ENCODE results near the gene ABI3BP. TPM values are rescaled to one million over a fixed set of nuclear protein-coding genes. Genes with fewer than 3 reads are reported as not detected.

The ABI3BP gene
- total and polyA plus RNA-seq, 2 experiments from 2014 or later = 6.8 to 30.3 TPM

GRCh38 chr3:100776746-100777145 is 216.5 kb downstream of the ABI3BP start:
- Histone ChIP-seq H3K9me2 (ENCODE audit: insufficient read depth) (no peaks in the 10 kb centered on the region), H3K4me3 (no peak overlapping the region), H3K9me3 (ENCODE audit: low read depth) (no peaks in the 10 kb centered on the region), H2AFZ (peak overlapping the region; percentile 32; the same call in 1 of the 2 replicates), H3F3A (ENCODE audit: insufficient read depth) (peaks cover 34% of the 10 kb centered on the region), H4K20me1 (ENCODE audit: insufficient read depth) (no peaks in the 10 kb centered on the region), H3K9ac (no peak overlapping the region), H3K4me2 (ENCODE audit: unreplicated experiment) (peak overlapping the region; percentile 1), H3K79me2 (ENCODE audit: insufficient read depth) (no peaks in the 10 kb centered on the region), H3K27me3 (replicated peaks; ENCODE audit: insufficient read depth) (no peaks in the 10 kb centered on the region), H3K27ac (peak overlapping the region; percentile 60), H3K4me1 (ENCODE audit: insufficient read depth) (peaks cover 56% of the 10 kb centered on the region), H3K36me3 (ENCODE audit: low read depth) (no peaks in the 10 kb centered on the region)
- DNase-seq = peak; percentile 49
- TF ChIP-seq EZH2phosphoT487 (IDR thresholded peaks at IDR 0.05; ENCODE audit: insufficient read depth, low read depth) (no peak), EZH2 (IDR thresholded peaks at IDR 0.05; ENCODE audit: insufficient read depth, poor library complexity, severe bottlenecking) (no peak)
- 94 to 96% methylated on average over 2 of the region's 2 CpGs for WGBS, 2 experiments (ENCODE audit: low coverage in 1 of 2, low lambda C conversion rate in 2 of 2, missing lambda C conversion rate in 2 of 2)
- in situ Hi-C loops (cut with MboI) = no loop called here

- DNase-seq = no peak
- Histone ChIP-seq H3K9ac (no peak overlapping the region), H3K4me3 (no peak overlapping the region), H3K9me2 (ENCODE audit: insufficient read depth) (no peaks in the 10 kb centered on the region), H3K36me3 (ENCODE audit: low read depth) (no peaks in the 10 kb centered on the region), H3F3A (ENCODE audit: insufficient read depth) (peaks cover 28% of the 10 kb centered on the region), H2AFZ (no peak overlapping the region), H3K9me3 (ENCODE audit: low read depth) (no peaks in the 10 kb centered on the region), H3K4me2 (ENCODE audit: unreplicated experiment) (no peak overlapping the region), H4K20me1 (ENCODE audit: insufficient read depth) (no peaks in the 10 kb centered on the region), H3K4me1 (ENCODE audit: insufficient read depth) (peaks cover 51% of the 10 kb centered on the region), H3K27me3 (replicated peaks; ENCODE audit: insufficient read depth) (no peaks in the 10 kb centered on the region), H3K79me2 (ENCODE audit: insufficient read depth) (no peaks in the 10 kb centered on the region), H3K27ac (peak overlapping the region; percentile 60)
- 100% methylated on average over 2 of the region's 2 CpGs for WGBS, 2 experiments (ENCODE audit: low coverage in 1 of 2, low lambda C conversion rate in 2 of 2, missing lambda C conversion rate in 2 of 2)
- in situ Hi-C loops (cut with MboI) = no loop called here
- TF ChIP-seq EZH2 (IDR thresholded peaks at IDR 0.05; ENCODE audit: insufficient read depth, poor library complexity, severe bottlenecking) = no peak
- no peak for TF ChIP-seq EZH2phosphoT487 (IDR thresholded peaks at IDR 0.05; ENCODE audit: insufficient read depth, low read depth)
Observed at GRCh38 chr3:100776097-100776729, 217.0 kb downstream of the ABI3BP start.

DNA sequence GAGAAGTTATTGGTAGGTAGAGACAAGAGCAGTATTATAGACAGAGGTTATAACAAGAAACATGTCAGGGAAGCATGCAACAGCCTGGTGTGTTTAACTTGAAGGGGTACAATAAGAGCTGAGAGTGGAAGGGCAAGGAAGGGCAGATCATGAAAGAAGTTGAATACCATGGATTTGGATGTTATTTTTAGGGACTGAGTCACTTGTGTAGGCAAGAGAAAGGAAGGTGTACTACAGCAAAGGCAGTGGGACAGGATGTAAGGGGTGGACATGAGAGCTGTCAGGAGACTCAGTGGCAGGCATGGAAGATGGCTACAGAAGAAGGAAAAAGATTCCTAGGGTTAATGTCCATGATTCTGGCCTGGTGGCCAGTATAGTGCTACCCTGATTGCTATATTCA is 217.6 kb downstream of the ABI3BP start:
- no peaks in the 10 kb centered on the region for H3K9me3 ChIP-seq (ENCODE audit: low read depth)
- no peaks in the 10 kb centered on the region for H4K20me1 ChIP-seq (ENCODE audit: insufficient read depth)

DNA sequence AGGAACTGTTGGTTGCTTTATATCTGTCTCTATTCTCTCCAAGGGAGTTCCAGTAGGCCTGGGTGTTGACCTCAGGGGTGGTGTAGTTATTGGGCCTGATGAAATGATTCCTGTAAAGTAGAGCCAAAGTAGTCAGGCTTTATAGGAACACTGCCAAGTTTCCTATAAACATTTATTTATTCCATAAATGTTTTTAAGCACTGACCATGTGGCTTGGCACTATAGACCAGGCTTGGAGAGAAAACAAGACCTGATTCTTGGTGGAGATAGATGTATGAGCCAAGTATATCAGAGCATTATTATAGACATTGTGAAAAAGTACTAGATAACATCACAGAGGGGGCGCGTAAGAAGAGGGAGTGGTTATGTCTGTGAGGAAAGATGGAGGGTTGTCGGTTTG is 218.0 kb downstream of the ABI3BP start:
- no peaks in the 10 kb centered on the region for H3K9me3 ChIP-seq (ENCODE audit: low read depth)
- DNase-seq = no peak
- no peaks in the 10 kb centered on the region for H4K20me1 ChIP-seq (ENCODE audit: insufficient read depth)
- H3K4me2 ChIP-seq (ENCODE audit: unreplicated experiment) = no peak overlapping the region
- no peak overlapping the region for H3K9ac ChIP-seq
- H3K4me3 ChIP-seq = no peak overlapping the region
- peaks cover 26% of the 10 kb centered on the region for H3F3A ChIP-seq (ENCODE audit: insufficient read depth)
- TF ChIP-seq EZH2 (IDR thresholded peaks at IDR 0.05; ENCODE audit: insufficient read depth, poor library complexity, severe bottlenecking) = no peak
- TF ChIP-seq EZH2phosphoT487 (IDR thresholded peaks at IDR 0.05; ENCODE audit: insufficient read depth, low read depth) = no peak
- no peaks in the 10 kb centered on the region for H3K27me3 ChIP-seq (replicated peaks; ENCODE audit: insufficient read depth)
- 98 to 99% methylated on average over 3 of the region's 3 CpGs for WGBS, 2 experiments (ENCODE audit: low coverage in 1 of 2, low lambda C conversion rate in 2 of 2, missing lambda C conversion rate in 2 of 2)
- no peak overlapping the region for H3K27ac ChIP-seq
- H3K4me1 ChIP-seq (ENCODE audit: insufficient read depth) = peaks cover 41% of the 10 kb centered on the region
- no peaks in the 10 kb centered on the region for H3K9me2 ChIP-seq (ENCODE audit: insufficient read depth)
- H3K36me3 ChIP-seq (ENCODE audit: low read depth) = no peaks in the 10 kb centered on the region
- in situ Hi-C loops (cut with MboI) = no loop called here
- no peak overlapping the region for H2AFZ ChIP-seq
- no peaks in the 10 kb centered on the region for H3K79me2 ChIP-seq (ENCODE audit: insufficient read depth)

More for the DNA sequence above, 217.6 kb downstream of the ABI3BP start:
- Histone ChIP-seq H3K4me2 (ENCODE audit: unreplicated experiment) (no peak overlapping the region), H3K79me2 (ENCODE audit: insufficient read depth) (no peaks in the 10 kb centered on the region), H3K9me2 (ENCODE audit: insufficient read depth) (no peaks in the 10 kb centered on the region), H3K4me3 (no peak overlapping the region), H3K36me3 (ENCODE audit: low read depth) (no peaks in the 10 kb centered on the region), H3K4me1 (ENCODE audit: insufficient read depth) (peaks cover 45% of the 10 kb centered on the region), H3K27ac (no peak overlapping the region), H3K9ac (no peak overlapping the region), H3K27me3 (replicated peaks; ENCODE audit: insufficient read depth) (no peaks in the 10 kb centered on the region), H2AFZ (no peak overlapping the region), H3F3A (ENCODE audit: insufficient read depth) (peaks cover 26% of the 10 kb centered on the region)
- peak; percentile 20 for DNase-seq
- TF ChIP-seq EZH2 (IDR thresholded peaks at IDR 0.05; ENCODE audit: insufficient read depth, poor library complexity, severe bottlenecking) (no peak), EZH2phosphoT487 (IDR thresholded peaks at IDR 0.05; ENCODE audit: insufficient read depth, low read depth) (no peak)
- in situ Hi-C loops (cut with MboI) = no loop called here

All from GM23248 (cell line).